ENCODE data around the gene ZNF273.

DNA sequence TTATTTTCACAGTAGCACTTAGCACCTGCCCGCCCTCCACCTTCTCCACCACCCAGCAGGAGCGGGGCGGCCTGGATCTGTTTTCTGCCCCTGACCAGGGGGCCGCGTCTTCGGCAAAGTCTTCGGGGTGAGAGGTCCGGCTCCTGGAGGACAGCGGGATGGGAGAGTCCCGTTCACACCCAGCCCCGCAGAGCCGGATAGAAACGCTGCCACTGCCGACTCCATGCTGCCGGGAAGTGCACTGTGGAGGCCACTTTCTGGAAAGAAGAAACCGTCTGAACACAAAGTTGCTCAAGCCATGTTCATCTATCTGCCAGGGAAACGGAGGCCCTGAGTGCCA lies 14.5 kb upstream of the ZNF273 start:
- TF ChIP-seq, protein P1, sequence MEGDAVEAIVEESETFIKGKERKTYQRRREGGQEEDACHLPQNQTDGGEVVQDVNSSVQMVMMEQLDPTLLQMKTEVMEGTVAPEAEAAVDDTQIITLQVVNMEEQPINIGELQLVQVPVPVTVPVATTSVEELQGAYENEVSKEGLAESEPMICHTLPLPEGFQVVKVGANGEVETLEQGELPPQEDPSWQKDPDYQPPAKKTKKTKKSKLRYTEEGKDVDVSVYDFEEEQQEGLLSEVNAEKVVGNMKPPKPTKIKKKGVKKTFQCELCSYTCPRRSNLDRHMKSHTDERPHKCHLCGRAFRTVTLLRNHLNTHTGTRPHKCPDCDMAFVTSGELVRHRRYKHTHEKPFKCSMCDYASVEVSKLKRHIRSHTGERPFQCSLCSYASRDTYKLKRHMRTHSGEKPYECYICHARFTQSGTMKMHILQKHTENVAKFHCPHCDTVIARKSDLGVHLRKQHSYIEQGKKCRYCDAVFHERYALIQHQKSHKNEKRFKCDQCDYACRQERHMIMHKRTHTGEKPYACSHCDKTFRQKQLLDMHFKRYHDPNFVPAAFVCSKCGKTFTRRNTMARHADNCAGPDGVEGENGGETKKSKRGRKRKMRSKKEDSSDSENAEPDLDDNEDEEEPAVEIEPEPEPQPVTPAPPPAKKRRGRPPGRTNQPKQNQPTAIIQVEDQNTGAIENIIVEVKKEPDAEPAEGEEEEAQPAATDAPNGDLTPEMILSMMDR (optimal IDR thresholded peaks at IDR 0.05 in 1 of 3, IDR thresholded peaks at IDR 0.05 in 1 of 3, conservative IDR thresholded peaks at IDR 0.05 in 1 of 3; ENCODE audit: extremely low read depth in 1 of 3, insufficient read depth in 2 of 3, low read length in 3 of 3): no peak
- TF ChIP-seq EZH2 (IDR thresholded peaks at IDR 0.05; ENCODE audit: low read length): no peak
